Neural crest cell (in vitro differentiated cells): ENCODE measurements around the gene TMEM209. TPM values are rescaled to one million over a fixed set of nuclear protein-coding genes. Genes with fewer than 3 reads are reported as not detected.

ENCODE experiments used
- DNase-seq: peaks from one replicate; pipeline ENCODE4 v3.0.0; 2021; ENCODE audit warnings: low read depth, mixed read lengths, low spot score
- H3K27ac Mint-ChIP-seq: one replicate; pipeline ENCODE4 v1.8.0; 2021; ENCODE audit warnings: mild to moderate bottlenecking, mixed read lengths; ENCODE audit not compliant: unreplicated experiment
- H3K27me3 Mint-ChIP-seq: 2 replicates; pipeline ENCODE4 v1.8.0; 2021; ENCODE audit warnings: low read depth, mild to moderate bottlenecking, mixed read lengths
- H3K36me3 Mint-ChIP-seq: 2 replicates; pipeline ENCODE4 v1.8.0; 2021; ENCODE audit warnings: low read depth, mild to moderate bottlenecking, mixed read lengths
- H3K4me1 Mint-ChIP-seq: 2 replicates; pipeline ENCODE4 v1.8.0; 2021; ENCODE audit warnings: mixed read lengths
- H3K4me3 Mint-ChIP-seq: one replicate; pipeline ENCODE4 v1.8.0; 2021; ENCODE audit warnings: mild to moderate bottlenecking, mixed read lengths
- H3K9me3 Mint-ChIP-seq: 2 replicates; pipeline ENCODE4 v1.8.0; 2021; ENCODE audit warnings: mixed read lengths
- CTCF ChIP-seq: fragments of 200-600 bp; sonication (generic); conservative IDR thresholded peaks from 2 replicates; pipeline ENCODE4 v1.5.0; 2021; ENCODE audit warnings: antibody characterized with exemption, mild to moderate bottlenecking
- total RNA-seq: library from RNA; stranded (reverse); gene quantifications from 2 replicates; pipeline ENCODE4 v1.2.1, GENCODE V29; 2021

The TMEM209 gene
- total RNA-seq, 1 donor from 2014 or later, result 43.6 TPM

GRCh38 chr7:130143986-130144311 is 61.3 kb downstream of the TMEM209 start:
- DNase-seq, result no peak
- H3K4me1 Mint-ChIP-seq, result peaks cover 29% of the 10 kb centered on the region
- no peak overlapping the region for H3K27ac Mint-ChIP-seq
- no peaks in the 10 kb centered on the region for H3K27me3 Mint-ChIP-seq
- no peaks in the 10 kb centered on the region for H3K9me3 Mint-ChIP-seq
- no peaks in the 10 kb centered on the region for H3K36me3 Mint-ChIP-seq
- H3K4me3 Mint-ChIP-seq, result no peak overlapping the region
- TF ChIP-seq CTCF, result no peak

GRCh38 chr7:130143334-130143732 is 61.9 kb downstream of the TMEM209 start:
- Mint-ChIP-seq H3K4me1 (peaks cover 29% of the 10 kb centered on the region), H3K36me3 (no peaks in the 10 kb centered on the region), H3K27me3 (no peaks in the 10 kb centered on the region), H3K4me3 (no peak overlapping the region), H3K9me3 (no peaks in the 10 kb centered on the region), H3K27ac (peak overlapping the region; percentile 75)
- DNase-seq, result no peak
- no peak for TF ChIP-seq CTCF

GRCh38 chr7:130142654-130143333 is 62.4 kb downstream of the TMEM209 start:
- Mint-ChIP-seq H3K4me1 (peaks cover 29% of the 10 kb centered on the region), H3K36me3 (no peaks in the 10 kb centered on the region), H3K9me3 (no peaks in the 10 kb centered on the region), H3K27ac (peak overlapping the region; percentile 75), H3K27me3 (no peaks in the 10 kb centered on the region), H3K4me3 (no peak overlapping the region)
- TF ChIP-seq CTCF, result no peak
- DNase-seq, result no peak

GRCh38 chr7:130141884-130142653 is 63.1 kb downstream of the TMEM209 start:
- TF ChIP-seq CTCF, result no peak
- DNase-seq, result no peak

GRCh38 chr7:130141161-130141883 is 63.9 kb downstream of the TMEM209 start:
- no peaks in the 10 kb centered on the region for H3K27me3 Mint-ChIP-seq

More at GRCh38 chr7:130141884-130142653, 63.1 kb downstream of the TMEM209 start:
- Mint-ChIP-seq H3K4me1 (peaks cover 29% of the 10 kb centered on the region), H3K9me3 (no peaks in the 10 kb centered on the region), H3K27ac (peak overlapping the region; percentile 96), H3K27me3 (no peaks in the 10 kb centered on the region), H3K36me3 (no peaks in the 10 kb centered on the region), H3K4me3 (peak overlapping the region; percentile 66)

More at GRCh38 chr7:130141161-130141883, 63.9 kb downstream of the TMEM209 start:
- Mint-ChIP-seq H3K36me3 (no peaks in the 10 kb centered on the region), H3K27ac (peak overlapping the region; percentile 96), H3K4me3 (peak overlapping the region; percentile 66), H3K9me3 (no peaks in the 10 kb centered on the region), H3K4me1 (peaks cover 29% of the 10 kb centered on the region)
- DNase-seq, result peak; percentile 65
- TF ChIP-seq CTCF, result no peak
